Fibroblast of skin of abdomen (primary cell): ENCODE results near the gene TDRD12. TPM values are rescaled to one million over a fixed set of nuclear protein-coding genes. Genes with fewer than 3 reads are reported as not detected.

Source experiments
- DNase-seq: peaks from one replicate; pipeline ENCODE4 v3.0.0-alpha.2; 2013
- polyA plus RNA-seq, 2 experiments: library from polyadenylated mRNA; unstranded; fragments of 120-200 nt; gene quantifications; one replicate each; pipeline ENCODE4 v1.2.1, GENCODE V29; 2013; ENCODE audit not compliant: insufficient read length in 2 of 2

The TDRD12 gene, protein sequence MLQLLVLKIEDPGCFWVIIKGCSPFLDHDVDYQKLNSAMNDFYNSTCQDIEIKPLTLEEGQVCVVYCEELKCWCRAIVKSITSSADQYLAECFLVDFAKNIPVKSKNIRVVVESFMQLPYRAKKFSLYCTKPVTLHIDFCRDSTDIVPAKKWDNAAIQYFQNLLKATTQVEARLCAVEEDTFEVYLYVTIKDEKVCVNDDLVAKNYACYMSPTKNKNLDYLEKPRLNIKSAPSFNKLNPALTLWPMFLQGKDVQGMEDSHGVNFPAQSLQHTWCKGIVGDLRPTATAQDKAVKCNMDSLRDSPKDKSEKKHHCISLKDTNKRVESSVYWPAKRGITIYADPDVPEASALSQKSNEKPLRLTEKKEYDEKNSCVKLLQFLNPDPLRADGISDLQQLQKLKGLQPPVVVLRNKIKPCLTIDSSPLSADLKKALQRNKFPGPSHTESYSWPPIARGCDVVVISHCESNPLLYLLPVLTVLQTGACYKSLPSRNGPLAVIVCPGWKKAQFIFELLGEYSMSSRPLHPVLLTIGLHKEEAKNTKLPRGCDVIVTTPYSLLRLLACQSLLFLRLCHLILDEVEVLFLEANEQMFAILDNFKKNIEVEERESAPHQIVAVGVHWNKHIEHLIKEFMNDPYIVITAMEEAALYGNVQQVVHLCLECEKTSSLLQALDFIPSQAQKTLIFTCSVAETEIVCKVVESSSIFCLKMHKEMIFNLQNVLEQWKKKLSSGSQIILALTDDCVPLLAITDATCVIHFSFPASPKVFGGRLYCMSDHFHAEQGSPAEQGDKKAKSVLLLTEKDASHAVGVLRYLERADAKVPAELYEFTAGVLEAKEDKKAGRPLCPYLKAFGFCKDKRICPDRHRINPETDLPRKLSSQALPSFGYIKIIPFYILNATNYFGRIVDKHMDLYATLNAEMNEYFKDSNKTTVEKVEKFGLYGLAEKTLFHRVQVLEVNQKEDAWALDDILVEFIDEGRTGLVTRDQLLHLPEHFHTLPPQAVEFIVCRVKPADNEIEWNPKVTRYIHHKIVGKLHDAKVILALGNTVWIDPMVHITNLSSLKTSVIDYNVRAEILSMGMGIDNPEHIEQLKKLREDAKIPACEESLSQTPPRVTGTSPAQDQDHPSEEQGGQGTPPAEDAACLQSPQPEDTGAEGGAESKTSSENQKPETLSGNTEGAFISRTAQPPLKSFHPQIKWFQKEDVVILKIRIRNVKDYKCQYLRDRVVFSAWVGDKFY (N-terminal part only)
- 0.19 TPM for polyA plus RNA-seq (2013, experiment 1 of 2; ENCODE audit: insufficient read length)
- polyA plus RNA-seq (2013, experiment 2 of 2; ENCODE audit: insufficient read length), result 0.32 TPM

DNA sequence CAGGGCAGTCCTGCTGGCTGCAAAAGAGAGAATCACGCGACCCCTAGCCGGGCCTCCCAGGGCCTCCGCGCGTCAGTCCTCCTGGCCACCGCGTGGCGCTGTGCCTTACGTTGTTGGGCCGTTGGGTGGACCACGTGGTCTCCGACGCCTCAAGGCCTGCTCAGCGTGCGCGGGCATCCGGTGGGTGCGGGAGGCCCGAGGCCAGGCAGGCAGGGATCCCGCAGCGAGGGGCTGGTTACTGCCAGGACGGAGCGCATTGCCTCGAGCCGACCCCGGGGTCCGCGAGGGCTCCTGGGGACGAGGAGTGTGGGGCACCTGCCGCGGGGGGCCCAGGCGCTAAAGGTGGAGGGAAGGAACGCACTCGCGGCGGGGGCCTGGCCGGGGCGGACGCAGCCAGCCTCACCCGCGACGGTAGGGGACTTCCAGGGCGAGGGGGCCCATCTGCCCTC, at the start of gene TDRD12:
Gene TDRD12, plus strand, starts transcription at position 157 of the 449 bp plus-strand sequence. CDS start 306 bp downstream, outside the sequence.
- DNase-seq, result no peak

DNA sequence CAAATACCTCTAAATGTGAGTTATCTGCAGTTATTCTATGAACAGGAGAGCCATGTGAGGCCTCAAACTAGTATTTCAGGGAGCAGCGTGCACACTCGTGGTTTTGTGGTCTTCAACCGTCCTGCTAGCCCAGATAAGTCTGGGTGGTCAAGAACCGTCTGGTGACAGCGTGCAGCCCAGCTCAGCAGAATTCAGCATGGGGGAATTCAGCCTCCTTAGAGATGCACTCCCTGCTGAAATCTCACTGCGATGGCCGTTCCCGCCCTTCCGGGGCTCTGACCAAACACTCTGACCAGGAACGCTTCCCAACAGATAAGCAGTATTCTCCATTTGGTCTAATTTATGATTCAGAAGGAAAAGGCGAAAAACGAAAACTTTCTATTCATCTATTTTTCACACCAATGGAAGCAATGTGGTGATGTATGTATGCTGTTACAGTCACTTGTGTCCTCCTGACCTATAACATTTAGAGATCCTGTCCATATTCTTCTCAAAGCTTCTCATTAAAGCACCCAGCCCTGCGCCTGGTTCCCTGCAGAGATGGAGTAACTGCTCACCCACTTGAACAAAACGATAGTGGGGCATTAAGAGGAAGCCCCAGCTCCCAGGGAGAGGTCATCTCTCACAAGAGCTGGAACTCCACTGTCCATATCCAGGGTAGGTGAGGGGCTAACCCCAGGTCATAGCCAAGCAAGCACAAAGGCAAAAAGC, 47.5 kb upstream of the TDRD12 start:
- no peak for DNase-seq

DNA sequence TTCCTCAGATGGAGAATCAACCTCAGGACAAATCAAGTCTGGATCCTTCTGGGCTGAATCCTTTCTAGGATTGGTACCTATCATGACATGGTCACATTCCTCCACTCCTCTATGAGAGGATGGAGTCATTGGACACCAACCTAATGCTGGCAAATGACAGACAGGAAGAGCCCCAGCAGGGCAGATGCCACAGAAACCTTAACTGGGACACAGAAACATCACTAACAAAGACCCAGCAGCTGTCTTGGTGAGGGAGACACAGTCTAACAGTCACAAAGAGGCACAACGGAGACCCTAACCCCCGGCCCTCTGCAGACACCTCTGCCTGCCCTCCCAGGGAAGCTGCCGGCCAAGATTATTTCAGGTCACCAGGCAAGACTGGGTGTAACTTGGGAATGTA, 46.7 kb upstream of the TDRD12 start:
- no peak for DNase-seq

DNA sequence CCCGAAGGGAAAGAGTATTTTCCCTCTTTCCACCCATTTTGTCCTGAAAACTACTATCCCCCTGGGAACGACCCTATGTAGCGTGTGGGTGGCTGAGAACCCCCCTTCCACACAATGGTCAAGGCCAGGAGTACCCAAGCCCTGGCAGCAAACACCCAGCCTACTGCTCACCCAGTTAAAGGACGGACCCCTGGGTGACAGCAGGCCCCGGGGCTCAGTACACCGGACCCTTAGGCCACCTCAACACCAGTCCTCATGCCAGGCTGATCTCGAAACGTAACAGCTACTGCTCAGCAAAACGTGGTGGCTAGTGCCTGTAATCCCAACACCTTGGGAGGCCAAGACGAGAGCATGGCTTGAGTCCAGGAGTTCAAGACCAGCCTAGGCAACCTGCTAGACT, 46.0 kb upstream of the TDRD12 start:
- DNase-seq, result no peak

DNA sequence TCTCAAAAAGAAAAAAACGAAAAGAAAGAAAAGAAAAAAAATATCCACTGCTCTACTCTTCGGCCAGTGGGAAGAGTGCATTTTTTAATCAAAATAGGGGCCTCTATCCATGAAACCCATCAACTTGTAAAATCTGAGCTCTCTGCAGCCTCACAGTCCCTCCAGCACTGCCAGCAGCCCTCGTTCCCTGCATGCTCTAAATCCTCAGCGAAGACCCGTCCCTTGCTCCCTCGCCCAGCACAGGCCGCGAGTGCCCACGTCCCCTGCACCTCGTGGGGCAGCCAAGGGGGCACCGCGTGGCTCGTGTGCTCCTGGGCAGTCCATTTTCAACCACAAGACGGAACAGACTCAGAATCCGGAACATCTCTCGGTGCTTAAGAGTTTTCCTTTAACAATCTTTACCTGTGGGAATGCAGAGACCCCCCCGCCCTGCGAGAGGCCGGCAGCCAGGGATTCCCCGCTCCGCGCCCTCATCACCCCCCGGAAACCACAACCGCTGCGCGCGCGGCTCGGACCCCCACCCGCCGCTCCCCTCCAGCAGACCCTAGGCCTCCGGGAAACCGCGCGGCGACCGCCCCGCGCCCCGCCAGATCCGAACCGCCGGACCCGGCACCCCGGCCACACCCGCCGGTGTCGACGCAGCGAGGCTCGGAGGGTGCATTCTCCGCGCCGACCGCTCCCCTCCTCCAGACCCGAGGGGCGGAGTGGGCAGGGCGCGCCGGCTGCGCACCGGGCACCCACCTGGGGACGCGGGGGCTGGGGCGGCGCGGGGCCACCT, 45.2 kb upstream of the TDRD12 start:
- DNase-seq, result no peak

DNA sequence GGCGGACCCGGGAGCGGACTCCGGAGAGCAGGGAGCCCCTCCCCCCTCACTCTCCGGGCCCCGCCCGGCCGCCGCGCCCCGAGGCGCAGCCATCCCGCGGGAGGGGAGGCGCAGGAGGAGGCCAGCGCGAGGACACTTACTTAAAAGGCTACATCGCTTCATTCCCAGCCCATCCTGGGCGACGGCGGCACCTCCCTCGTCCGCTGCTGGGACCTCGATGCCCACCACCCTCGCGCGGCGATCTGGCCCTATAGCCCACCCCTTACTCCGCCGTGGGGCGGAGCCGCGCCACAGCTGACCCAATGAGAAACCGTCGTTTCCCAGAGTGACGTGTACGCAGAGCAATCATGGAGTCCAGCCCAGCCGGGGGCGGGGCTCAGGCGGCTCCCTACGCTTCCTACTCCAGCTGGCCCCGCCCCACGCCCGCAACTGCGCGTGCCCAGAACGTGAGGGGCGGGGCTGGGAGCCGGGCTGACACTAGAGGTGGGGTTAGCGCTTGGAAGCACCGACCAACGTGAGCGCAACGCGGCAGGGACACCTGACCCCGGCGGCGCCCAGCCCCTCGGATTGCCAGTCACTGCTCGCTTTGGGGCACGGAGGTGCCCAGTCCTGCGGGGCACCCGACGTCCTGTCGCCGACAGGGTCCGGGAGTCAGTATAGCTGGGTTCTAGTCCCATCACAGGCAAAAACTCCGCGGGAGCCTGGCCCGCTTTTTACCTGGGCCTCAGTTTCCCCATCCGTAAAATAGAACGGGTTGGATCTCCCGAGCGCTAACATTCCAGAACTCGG, 44.4 kb upstream of the TDRD12 start, which contains the start of gene ANKRD27:
Gene ANKRD27, minus strand, starts transcription at position 250 of the 789 bp plus-strand sequence. CDS start 16,165 bp downstream, outside the sequence.
- DNase-seq, result peak; percentile 97

DNA sequence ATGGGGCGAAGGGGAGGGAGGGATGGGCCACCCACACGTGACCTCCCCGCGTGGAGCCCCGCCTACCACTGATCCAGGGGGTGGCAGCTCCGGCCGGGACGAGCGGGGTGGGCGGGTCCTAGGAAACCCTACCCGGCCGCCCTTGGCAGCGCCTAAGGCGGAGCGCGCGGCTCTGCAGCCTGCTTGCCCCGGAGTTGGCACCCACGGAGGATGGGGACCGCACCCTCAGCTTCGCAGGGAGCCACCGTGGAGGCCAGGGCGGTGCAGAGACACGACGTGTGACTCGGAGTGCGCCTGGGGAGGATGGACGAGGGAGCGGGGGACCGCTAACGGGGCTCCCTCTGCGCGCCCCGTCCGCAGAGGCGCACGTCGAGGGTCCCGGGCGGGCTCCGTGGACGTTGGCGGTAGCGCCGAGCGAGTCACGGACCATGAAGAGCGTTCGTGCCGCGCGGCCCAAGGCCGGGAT, 43.8 kb upstream of the TDRD12 start, which contains the start of gene RGS9BP:
Gene RGS9BP, plus strand, starts transcription at position 129 of the 466 bp plus-strand sequence. CDS start 416 bp downstream, outside the sequence.
- peak; percentile 63 for DNase-seq

DNA sequence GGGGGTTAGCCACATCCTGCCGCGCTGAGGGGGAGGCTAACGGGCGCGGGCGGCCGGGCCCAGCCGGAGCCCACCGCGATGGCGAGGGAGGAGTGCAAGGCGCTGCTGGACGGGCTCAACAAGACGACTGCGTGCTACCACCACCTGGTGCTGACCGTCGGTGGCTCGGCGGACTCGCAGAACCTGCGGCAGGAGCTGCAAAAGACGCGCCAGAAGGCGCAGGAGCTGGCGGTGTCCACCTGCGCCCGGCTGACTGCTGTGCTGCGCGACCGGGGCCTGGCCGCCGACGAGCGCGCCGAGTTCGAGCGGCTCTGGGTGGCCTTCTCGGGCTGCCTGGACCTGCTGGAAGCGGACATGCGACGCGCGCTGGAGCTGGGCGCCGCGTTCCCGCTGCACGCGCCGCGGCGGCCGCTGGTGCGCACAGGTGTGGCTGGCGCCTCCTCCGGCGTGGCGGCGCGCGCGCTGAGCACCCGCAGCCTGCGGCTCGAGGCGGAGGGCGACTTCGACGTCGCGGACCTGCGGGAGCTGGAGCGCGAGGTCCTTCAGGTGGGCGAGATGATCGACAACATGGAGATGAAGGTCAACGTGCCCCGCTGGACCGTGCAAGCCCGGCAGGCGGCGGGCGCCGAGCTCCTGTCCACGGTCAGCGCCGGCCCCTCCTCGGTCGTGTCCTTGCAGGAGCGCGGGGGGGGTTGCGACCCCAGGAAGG, 43.2 kb upstream of the TDRD12 start:
- no peak for DNase-seq

DNA sequence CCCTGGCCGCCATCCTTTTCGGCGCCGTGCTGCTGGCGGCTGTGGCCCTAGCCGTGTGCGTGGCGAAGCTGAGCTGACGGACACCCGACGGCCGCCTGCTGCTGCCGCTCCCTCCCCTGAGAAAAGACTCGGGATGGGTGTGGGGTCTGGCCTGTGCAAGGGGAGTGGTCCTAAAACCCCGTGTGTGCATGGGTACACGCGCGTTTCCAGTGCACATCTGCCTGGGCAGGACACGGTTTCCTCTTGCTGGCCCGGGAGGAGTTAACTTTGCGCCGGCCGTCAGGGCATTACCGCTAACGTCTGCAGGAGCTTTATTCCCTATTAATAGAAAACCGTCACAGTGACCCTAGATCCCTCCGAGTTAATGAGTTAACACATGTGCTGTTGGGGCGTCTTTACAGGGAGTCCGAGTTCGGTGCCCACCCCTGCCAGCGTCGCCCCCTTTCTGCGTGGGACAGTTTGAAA, 42.6 kb upstream of the TDRD12 start:
- DNase-seq, result no peak

DNA sequence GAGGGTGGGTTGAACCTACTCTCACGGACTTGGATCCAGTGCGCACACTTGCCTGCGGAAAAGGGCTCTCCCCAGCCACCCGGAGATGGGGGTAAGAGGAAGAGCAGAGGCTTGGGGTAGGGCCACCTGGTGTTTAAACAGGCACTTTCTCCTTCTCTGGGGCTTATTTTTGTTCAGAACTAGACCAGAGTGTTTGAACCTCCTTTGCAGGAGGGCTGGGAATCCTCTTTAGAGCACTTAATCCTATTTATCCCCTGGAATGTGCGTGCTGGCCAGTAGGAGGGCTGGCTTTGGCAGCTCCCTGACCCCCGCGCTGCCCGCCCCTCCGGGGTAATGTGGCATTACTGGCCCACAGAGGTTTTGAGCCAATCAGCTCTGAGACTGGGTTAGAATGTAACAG, 41.9 kb upstream of the TDRD12 start:
- no peak for DNase-seq

DNA sequence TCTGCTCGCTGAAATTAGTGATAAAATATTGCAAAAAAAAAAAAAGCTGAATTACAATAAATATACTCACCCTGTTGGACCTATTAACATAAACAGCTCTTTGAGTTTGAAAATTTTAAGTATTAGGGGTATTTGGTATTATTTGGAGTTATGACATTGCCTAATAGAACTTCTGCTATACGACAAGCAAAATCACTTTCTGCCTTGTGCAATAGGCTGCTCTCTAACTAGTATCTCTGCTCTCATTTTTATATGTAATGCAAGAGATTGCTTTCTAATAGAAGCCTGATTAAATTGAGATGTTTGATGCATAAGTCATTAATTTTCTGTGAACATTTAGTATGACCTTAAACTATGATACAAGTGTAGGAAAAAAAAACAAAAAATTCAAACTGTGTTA, 38.6 kb upstream of the TDRD12 start:
- DNase-seq, result no peak

DNA sequence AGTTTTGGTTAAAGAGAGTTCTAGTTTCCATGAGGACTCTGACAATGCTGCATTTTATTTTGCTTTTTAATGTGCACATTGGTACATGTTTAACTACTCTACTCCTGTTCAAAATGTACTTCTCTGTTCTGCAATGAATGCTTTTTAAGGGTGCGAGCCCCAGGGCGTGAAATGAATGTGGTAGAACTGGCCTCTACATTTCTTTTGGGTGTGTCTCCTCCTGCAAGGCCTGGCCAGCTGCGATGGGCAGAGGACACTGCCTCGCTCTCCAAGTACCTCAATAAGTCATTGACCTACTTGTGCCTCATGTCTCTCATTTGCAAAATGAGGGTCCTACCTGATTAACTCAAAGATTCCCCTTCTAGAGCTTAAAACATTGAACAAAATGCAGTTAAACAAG, 37.2 kb upstream of the TDRD12 start:
- no peak for DNase-seq

DNA sequence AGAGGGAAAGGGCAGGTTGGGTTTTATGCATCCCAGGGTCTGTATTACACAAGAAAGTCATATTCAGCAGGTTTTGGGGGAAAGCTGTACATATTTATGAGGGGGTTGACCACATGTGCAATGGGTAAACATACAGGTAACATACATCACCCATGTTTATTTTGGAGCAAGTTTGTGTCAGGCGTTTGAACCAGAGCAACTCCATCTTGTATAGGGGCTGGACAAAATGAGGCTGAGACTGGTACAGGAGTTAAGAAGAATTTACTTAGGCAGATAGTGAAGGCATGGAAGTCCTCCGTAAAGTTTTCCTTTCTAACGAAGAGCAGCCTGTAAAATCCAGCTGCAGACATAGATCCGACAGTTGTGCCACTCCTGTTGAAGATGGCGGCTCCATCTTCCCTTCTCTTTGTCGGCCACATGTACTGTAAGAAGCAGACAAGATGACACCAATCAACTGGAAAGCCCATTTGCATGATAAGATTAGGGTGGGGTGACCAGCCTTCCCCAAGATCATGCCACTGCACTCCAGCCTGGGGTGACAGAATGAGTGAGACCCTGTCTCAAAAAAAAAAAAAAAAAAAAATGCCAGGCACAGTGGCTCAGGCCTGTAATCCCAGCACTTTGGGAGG, 32.6 kb upstream of the TDRD12 start:
- no peak for DNase-seq

DNA sequence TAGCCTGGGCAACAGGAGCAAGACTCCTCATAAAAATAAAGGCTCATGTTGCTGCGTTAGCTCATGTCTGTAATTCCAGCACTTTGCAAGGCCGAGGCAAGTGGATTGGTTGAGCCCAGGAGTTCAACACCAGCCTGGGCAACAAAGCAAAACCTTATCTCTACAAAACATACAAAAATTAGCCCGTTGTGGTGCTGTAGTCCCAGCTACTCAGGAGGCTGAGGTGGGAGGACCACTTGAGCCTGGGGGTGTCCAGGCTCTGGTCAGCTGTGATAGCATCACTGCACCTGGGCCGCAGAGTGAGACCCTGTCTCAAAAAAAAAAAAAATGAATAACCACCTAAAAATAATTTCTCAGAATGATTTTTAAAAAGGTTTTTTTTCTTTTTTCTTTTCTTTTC, 31.9 kb upstream of the TDRD12 start:
- DNase-seq, result no peak

DNA sequence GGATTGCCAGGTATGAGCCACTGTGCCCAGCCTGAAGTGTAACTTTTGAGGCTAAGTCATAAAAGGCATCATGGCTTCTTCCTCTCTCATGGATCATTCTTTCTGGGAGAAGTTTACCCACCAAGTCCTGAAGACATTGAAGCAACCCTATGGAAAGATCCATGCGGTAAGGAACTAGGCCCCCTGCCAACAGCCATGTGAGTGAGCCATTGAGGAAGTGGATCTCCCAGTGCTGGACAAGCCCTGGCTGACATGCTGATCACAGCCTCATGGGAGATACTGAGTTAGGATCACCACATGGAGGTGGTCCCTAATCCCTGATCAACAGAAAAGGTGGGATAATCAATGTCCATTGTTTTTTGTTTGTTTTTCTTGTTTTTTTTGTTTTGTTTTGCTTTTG, 31.3 kb upstream of the TDRD12 start:
- no peak for DNase-seq

DNA sequence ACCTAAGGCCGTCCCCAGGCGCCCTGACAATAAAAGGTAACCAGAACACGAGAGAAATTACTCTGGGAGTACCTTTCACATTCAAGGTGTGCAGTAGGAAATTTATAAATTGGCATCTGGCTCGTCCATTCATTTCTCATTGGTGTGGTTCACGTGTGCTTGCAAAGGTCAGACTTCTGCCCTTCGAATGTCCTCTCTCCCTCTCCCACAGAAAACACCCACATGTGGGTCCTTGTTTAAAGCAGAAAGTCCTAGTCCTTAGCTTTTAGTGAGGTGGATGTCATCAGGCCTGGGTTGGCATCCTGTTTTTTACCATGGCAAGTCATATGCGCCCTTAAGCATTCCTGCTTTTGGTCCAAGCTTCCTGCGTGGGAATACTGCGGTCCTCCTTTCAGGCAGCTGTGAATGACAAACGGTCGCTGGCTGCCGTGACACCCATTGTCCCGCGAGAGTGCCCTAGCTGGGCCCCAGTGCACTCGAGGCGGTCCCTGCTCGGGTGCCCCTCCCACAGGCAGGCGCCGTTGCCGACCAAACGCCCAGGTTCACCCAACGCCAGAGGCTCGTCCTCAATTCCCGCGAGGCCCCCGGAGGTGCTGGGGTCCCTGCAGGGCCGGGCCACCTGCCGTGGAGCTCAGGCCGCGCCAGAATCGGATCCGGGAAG, 28.1 kb upstream of the TDRD12 start, which contains the start of gene NUDT19:
Gene NUDT19, plus strand, starts transcription at position 531 of the 661 bp plus-strand sequence. CDS start 140 bp downstream, outside the sequence.
- DNase-seq, result peak; percentile 83

DNA sequence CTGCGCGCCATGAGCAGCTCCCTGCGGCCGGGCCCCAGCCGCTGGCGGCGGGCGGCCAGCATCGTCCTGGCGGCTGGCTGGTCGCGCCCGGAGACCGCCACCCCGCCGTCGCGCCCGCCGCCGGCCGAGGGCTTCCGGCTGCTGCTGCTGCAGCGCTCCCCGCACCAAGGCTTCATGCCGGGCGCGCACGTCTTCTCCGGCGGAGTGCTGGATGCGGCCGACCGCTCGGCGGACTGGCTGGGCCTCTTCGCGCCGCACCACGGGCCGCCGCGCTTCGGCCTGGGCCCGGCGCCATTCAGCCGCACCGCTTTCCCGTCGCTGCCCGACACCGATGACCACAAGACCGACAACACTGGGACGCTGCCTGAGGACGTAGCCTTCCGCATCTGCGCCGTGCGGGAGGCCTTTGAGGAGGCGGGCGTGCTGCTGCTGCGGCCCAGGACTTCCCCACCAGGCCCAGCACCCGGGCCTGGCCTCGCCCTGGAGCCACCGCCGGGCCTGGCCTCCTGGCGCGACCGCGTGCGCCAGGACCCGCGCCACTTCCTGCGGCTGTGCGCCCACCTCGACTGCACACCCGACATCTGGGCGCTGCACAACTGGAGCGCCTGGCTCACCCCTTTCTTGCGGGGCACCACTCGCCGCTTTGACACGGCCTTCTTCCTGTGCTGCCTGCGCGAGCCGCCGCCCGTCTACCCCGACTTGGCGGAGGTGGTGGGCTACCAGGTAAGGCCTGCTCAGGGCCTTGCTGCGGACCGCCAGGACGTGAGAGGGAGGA, 27.4 kb upstream of the TDRD12 start:
- DNase-seq, result peak; percentile 63
